ENCODE results near the gene SYN1.

Gene SYN1

GRCh38 chrX:47571215-47571614, 48.4 kb downstream of the SYN1 start:
- DNase-seq, result no peak

GRCh38 chrX:47570794-47571193, 48.9 kb downstream of the SYN1 start:
- DNase-seq, result no peak

- peak; percentile 48 for DNase-seq
Measured at GRCh38 chrX:47568656-47569295, 50.9 kb downstream of the SYN1 start.

GRCh38 chrX:47566841-47567240, 52.8 kb downstream of the SYN1 start:
- DNase-seq, result no peak

GRCh38 chrX:47564438-47565085, 55.1 kb downstream of the SYN1 start:
- DNase-seq, result peak; percentile 6

- peak; percentile 85 for DNase-seq
Measured at GRCh38 chrX:47563801-47564315, 55.8 kb downstream of the SYN1 start.

- peak; percentile 75 for DNase-seq
Measured at GRCh38 chrX:47562615-47563243, 56.9 kb downstream of the SYN1 start.

- DNase-seq, result no peak
Measured at GRCh38 chrX:47561659-47562151, 58.0 kb downstream of the SYN1 start.

- peak; percentile 100 for DNase-seq
Measured at GRCh38 chrX:47560934-47561658, 58.6 kb downstream of the SYN1 start, which contains the start of gene ARAF. Gene ARAF, plus strand, starts transcription at chrX:47561205. Its CDS starts 1,763 bp downstream, at chrX:47562968.

GRCh38 chrX:47560179-47560933, 59.3 kb downstream of the SYN1 start:
- DNase-seq, result no peak

- no peak for DNase-seq
Measured at GRCh38 chrX:47558436-47558835, 61.2 kb downstream of the SYN1 start.

- DNase-seq, result peak; percentile 93
Measured at GRCh38 chrX:47556045-47556623, 63.5 kb downstream of the SYN1 start.

- no peak for DNase-seq
Measured at GRCh38 chrX:47543496-47543895, 76.2 kb downstream of the SYN1 start.

GRCh38 chrX:47540754-47541538, 78.7 kb downstream of the SYN1 start:
- DNase-seq, result peak; percentile 76

- DNase-seq, result no peak
Measured at GRCh38 chrX:47539860-47540259, 79.8 kb downstream of the SYN1 start.

GRCh38 chrX:47530049-47530448, 89.6 kb downstream of the SYN1 start:
- DNase-seq, result peak; percentile 17

GRCh38 chrX:47529548-47529947, 90.1 kb downstream of the SYN1 start:
- DNase-seq, result no peak

GRCh38 chrX:47523713-47524166, 95.9 kb downstream of the SYN1 start:
- no peak for DNase-seq

GRCh38 chrX:47523297-47523696, 96.4 kb downstream of the SYN1 start:
- DNase-seq, result peak; percentile 59
